ENCODE data around the gene ZBTB17.

DNA sequence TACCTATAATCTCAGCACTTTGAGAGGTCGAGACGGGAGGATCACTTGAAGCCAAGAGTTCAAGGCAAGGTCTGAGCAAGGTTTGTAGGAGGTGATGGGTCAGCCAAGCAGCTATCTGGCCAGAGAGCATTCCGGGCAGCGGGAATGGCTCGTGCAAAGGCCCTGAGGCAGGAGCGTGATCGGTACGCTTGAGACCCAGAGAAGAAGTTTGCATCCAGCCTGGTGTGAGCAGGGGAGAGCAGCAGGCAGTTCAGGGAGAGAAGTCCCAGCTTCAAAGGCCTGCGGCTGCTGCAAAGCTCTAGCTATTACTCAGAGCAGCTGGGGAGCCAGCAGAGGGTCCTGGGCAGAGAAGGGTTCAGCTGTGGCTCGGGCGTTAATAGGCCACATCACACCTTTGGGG is 23.0 kb upstream of the ZBTB17 start:
- no peak for TF ChIP-seq CTCF (IDR thresholded peaks at IDR 0.05; ENCODE audit: insufficient read depth, low read length)
- TF ChIP-seq POLR2AphosphoS5 (IDR thresholded peaks at IDR 0.05; ENCODE audit: low read depth), result no peak
- TF ChIP-seq SPI1 (IDR thresholded peaks at IDR 0.05; ENCODE audit: borderline replicate concordance, low read depth), result no peak
